NCI-H748 (cell line): ENCODE data around the gene BTBD10.

Source experiments
- DNase-seq: peaks from one replicate; lab custom pipeline; 2025; ENCODE audit not compliant: unreplicated experiment; lab: John Stamatoyannopoulos, UW

BTBD10 gene

GRCh38 chr11:13376402-13376801 lies 86.6 kb downstream of the BTBD10 start:
- no peak for DNase-seq

- DNase-seq, result no peak
These were observed 87.2 kb downstream of the BTBD10 start for GRCh38 chr11:13375798-13376197.

GRCh38 chr11:13373216-13373615 lies 89.8 kb downstream of the BTBD10 start:
- DNase-seq, result no peak

GRCh38 chr11:13368041-13368446 lies 95.0 kb downstream of the BTBD10 start:
- DNase-seq, result no peak

- no peak for DNase-seq
These were observed 95.9 kb downstream of the BTBD10 start for GRCh38 chr11:13367115-13367514.

- no peak for DNase-seq
These were observed 96.6 kb downstream of the BTBD10 start for GRCh38 chr11:13366266-13367026.

GRCh38 chr11:13364388-13364787 lies 98.6 kb downstream of the BTBD10 start:
- no peak for DNase-seq

DNA sequence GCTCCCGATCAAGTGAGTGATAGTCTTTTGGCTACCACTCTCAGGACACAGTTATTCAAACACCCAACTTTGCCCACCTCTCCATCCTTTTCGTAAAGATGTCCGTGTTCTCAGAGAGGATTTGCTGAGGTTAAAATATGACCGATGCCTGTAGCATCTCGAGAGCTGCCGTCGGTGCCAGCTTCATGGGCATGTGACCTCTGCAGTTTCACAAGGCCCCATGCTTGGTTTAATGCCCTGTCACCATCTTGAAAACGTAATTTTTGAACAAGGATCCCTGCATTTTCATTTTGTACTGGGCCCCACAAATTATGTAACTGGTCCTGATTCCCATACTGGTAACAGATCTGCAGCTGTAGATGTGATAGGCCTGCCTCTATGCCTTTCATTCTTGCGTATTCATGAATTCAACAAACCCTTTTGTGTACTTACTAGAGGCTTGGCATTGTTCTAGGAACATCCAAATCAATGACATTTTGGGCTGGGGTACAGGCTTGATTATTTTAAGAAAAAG lies 100.4 kb downstream of the BTBD10 start:
- no peak for DNase-seq

DNA sequence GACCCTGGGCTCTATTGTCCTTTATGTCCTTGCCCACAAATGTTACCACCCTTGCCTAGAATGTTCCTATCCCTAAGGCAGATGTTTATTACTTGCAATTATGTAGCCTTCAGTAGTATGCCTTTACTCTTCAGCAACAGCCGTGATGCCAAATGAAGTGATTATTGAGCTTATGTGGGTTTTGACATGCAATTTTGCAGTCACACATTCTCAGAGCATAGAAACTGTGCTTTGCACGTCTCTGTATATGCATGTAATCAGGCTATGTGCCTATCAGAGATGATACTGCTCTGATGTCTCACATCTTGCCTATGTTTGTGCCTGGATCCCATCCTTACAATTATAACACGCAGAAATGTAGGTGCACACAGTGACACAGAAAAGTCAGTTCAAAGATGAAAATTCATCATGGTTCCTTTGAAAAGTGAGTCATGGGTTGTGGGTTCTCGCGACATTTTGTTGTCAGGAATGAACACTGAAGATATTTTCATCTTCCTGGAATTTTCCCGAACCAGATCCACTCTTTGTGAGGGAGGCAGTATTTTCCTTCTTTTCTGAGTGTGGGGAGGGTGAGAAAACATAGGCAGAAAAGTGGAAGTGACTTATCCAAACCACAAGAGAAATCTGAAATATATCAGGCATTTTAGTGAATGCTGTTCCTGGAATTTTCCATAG lies 104.3 kb downstream of the BTBD10 start:
- no peak for DNase-seq

DNA sequence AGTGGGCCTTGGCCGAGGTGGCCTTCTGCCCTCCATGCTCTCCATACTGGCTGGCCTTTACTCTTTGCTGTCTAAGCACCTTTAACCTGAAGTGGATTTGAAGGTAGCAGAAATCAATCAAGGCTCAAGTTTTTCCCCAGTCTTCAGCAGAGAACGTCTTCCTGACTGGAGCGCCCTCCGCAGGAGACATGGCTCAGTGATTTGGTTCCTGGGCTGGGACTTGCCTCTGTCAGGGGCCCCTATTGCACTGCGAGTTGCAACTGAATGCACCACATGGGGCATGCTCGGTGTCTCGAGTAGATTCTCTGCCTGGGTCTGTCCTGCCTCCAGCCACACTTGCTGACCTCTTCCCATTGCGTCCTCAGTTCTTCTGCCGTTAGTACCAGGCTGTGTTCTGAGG lies 105.8 kb downstream of the BTBD10 start:
- DNase-seq, result no peak

GRCh38 chr11:13355191-13355590 lies 107.8 kb downstream of the BTBD10 start:
- DNase-seq, result no peak

- DNase-seq, result peak; percentile 22
These were observed 108.7 kb downstream of the BTBD10 start for GRCh38 chr11:13354335-13354734.

DNA sequence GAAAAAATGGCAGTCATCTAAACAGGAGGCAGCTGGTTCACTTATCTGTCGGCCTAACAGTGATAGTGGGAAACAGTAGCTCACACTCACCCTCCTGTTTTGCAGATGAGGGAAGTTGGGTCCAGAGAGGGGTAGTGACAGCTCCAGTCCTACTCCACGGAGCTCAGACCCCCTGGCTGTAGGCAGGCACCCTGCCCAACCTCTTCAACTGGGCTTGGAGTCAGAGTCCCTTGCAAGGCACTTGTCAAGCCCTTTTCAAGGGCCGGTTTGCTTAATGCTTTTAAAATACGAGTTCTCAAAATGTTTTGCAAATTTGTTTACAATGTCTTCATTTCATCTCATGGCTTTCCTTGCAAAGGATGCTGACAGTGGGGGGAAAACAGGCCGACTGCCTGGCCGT lies 110.3 kb downstream of the BTBD10 start:
- no peak for DNase-seq

DNA sequence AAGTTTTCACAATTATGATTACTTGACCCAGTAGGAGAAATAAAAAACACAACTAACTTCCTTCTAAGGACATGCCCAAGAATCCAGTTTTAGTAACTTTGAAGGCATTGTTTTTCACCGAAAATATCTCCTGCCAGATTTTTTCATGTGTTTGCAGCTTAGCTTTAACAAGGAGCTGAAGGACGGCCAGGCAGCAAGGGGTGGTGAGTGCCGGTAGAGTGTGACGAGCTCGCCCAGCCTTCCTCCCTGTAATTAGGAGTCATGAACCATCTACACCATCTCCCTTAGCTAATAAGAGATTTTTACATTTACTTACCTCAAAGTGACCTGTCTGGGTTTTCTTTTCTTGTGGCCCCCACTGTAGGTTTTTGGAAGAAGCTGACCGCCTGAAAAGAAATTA lies 113.4 kb downstream of the BTBD10 start:
- no peak for DNase-seq

DNA sequence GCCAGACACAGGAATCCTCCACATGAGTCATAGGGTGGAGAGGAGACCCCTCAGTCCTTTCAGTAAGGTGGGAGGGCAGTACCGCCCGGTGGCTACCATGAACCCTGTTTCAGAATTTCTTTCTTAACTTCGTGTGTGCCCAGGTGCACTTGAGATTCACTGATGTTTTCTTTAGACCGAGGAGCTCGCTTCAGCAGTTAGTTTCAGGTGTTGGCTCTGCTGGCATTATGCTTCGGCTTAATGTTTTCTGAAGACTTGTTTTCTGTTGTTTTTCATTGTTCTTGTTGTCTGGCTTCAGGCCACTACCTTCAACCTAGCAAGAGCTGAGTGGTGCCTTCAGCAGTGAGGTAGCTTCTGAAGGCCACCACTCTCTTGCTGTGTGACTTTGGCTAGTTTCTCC lies 114.0 kb downstream of the BTBD10 start:
- no peak for DNase-seq

- no peak for DNase-seq
These were observed 114.7 kb downstream of the BTBD10 start for GRCh38 chr11:13348305-13348704.

GRCh38 chr11:13347901-13348300 lies 115.1 kb downstream of the BTBD10 start:
- no peak for DNase-seq

DNA sequence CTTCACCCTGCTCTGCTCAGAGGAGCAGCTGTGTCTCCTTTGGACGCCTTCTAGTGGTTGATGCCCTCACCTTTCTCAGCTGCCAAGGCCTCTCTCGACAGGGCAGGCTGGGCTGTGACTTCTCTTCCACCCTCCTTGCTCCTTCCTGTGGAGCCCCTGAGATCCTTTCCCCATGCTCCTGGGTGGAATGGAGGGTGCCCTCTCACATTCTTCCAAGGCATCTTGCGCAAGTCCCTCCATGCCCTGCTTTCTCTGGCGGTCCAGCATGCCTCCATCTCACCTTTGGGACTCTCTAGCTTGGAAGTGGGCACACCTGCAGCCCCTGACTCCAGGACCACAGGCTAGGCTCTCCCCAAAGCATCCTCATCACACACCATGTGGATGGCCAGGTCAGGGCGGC lies 116.6 kb downstream of the BTBD10 start:
- no peak for DNase-seq

GRCh38 chr11:13344818-13345217 lies 118.2 kb downstream of the BTBD10 start:
- DNase-seq, result no peak

GRCh38 chr11:13343931-13344717 lies 118.9 kb downstream of the BTBD10 start:
- DNase-seq, result peak; percentile 80

DNA sequence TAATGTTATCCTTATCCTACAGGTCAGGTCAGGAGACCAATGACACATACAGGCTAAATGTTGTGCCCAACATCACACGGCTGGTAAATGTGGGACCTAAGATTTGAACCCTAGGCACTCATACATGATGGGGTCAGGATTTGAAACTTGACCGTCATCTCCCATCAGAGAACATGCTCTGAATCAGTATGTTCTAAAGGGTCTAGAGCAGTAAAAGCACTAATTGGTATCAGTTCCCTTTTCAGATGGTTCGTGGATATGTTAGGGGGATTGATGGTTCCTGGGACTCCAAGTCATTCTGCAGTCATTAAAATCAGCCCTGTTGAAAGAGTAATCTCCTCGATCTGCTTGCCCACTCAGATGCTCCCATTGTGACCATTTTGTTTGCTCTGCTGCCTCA lies 120.0 kb downstream of the BTBD10 start:
- DNase-seq, result no peak

- no peak for DNase-seq
These were observed 122.0 kb downstream of the BTBD10 start for GRCh38 chr11:13341026-13341425.
